ENCODE measurements around the gene ORC4.

Gene ORC4

GRCh38 chr2:147917161-147917560 is 103.4 kb downstream of the ORC4 start:
- TF ChIP-seq CTCF (IDR thresholded peaks at IDR 0.05; ENCODE audit: low read depth, low read length): no peak

GRCh38 chr2:147916723-147917122 is 103.8 kb downstream of the ORC4 start:
- no peak overlapping the region for H3K4me3 ChIP-seq (ENCODE audit: low read depth, low read length)
- no peak for DNase-seq
- TF ChIP-seq CTCF (IDR thresholded peaks at IDR 0.05; ENCODE audit: low read depth, low read length): no peak
- H3K4me1 ChIP-seq: no peaks in the 10 kb centered on the region; the same call in 1 of the 2 replicates
- no peaks in the 10 kb centered on the region for H3K27me3 ChIP-seq
- H3K36me3 ChIP-seq: no peaks in the 10 kb centered on the region
- H3K9me3 ChIP-seq: no peaks in the 10 kb centered on the region

More at GRCh38 chr2:147917161-147917560, 103.4 kb downstream of the ORC4 start:
- H3K9me3 ChIP-seq: no peaks in the 10 kb centered on the region
- DNase-seq: no peak
- H3K4me3 ChIP-seq (ENCODE audit: low read depth, low read length): no peak overlapping the region
- no peaks in the 10 kb centered on the region for H3K27me3 ChIP-seq
- H3K36me3 ChIP-seq: no peaks in the 10 kb centered on the region
- no peaks in the 10 kb centered on the region; the same call in 1 of the 2 replicates for H3K4me1 ChIP-seq

- TF ChIP-seq CTCF (IDR thresholded peaks at IDR 0.05; ENCODE audit: low read depth, low read length): no peak
- H3K27me3 ChIP-seq: no peaks in the 10 kb centered on the region
- no peaks in the 10 kb centered on the region; the same call in 1 of the 2 replicates for H3K4me1 ChIP-seq
- no peaks in the 10 kb centered on the region for H3K9me3 ChIP-seq
- H3K4me3 ChIP-seq (ENCODE audit: low read depth, low read length): no peak overlapping the region
- H3K36me3 ChIP-seq: no peaks in the 10 kb centered on the region
- no peak for DNase-seq
Observed at GRCh38 chr2:147916067-147916466, 104.5 kb downstream of the ORC4 start.

- TF ChIP-seq CTCF (IDR thresholded peaks at IDR 0.05; ENCODE audit: low read depth, low read length): no peak
- Histone ChIP-seq H3K36me3 (no peaks in the 10 kb centered on the region), H3K9me3 (no peaks in the 10 kb centered on the region), H3K4me3 (ENCODE audit: low read depth, low read length) (no peak overlapping the region), H3K27me3 (no peaks in the 10 kb centered on the region), H3K4me1 (no peaks in the 10 kb centered on the region; the same call in 1 of the 2 replicates)
- no peak for DNase-seq
Observed at GRCh38 chr2:147913701-147914480, 106.6 kb downstream of the ORC4 start.

- H3K4me1 ChIP-seq: no peaks in the 10 kb centered on the region; the same call in 1 of the 2 replicates
- no peaks in the 10 kb centered on the region for H3K36me3 ChIP-seq
- TF ChIP-seq CTCF (IDR thresholded peaks at IDR 0.05; ENCODE audit: low read depth, low read length): peak; percentile 56
- DNase-seq: peak; percentile 11
- no peaks in the 10 kb centered on the region for H3K9me3 ChIP-seq
- no peak overlapping the region for H3K4me3 ChIP-seq (ENCODE audit: low read depth, low read length)
- H3K27me3 ChIP-seq: no peaks in the 10 kb centered on the region
Observed at GRCh38 chr2:147910990-147911473, 109.5 kb downstream of the ORC4 start.

- no peak for DNase-seq
- no peak overlapping the region for H3K4me3 ChIP-seq (ENCODE audit: low read depth, low read length)
- H3K36me3 ChIP-seq: no peaks in the 10 kb centered on the region
- H3K9me3 ChIP-seq: no peaks in the 10 kb centered on the region
- H3K4me1 ChIP-seq: no peaks in the 10 kb centered on the region
- no peaks in the 10 kb centered on the region for H3K27me3 ChIP-seq
- TF ChIP-seq CTCF (IDR thresholded peaks at IDR 0.05; ENCODE audit: low read depth, low read length): no peak
Observed at GRCh38 chr2:147909178-147909577, 111.4 kb downstream of the ORC4 start.

Measured in BE2C (cell line).